ENCODE measurements around the gene PCYT2. TPM values are rescaled to one million over a fixed set of nuclear protein-coding genes. Genes with fewer than 3 reads are reported as not detected.

PCYT2 gene
- total and polyA plus RNA-seq, 9 of the 15 experiments (the other 6 are each of a cell fraction or from before 2014, with no cell fraction given), result 0.92 to 134 (median 82.5) TPM

GRCh38 chr17:81858967-81859905 is 52.0 kb downstream of the PCYT2 start (continued):
- peak; percentile 52; the same call in 1 of the 2 replicates for TF ChIP-seq ZNF511 (CRISPR knock-in tag; IDR thresholded peaks at IDR 0.05)
- peak; percentile 57; the same call in 1 of the 2 replicates for TF ChIP-seq TEAD4 (IDR thresholded peaks at IDR 0.05; ENCODE audit: low read length)
- 0 out of 2 replicates have a peak, but pooled peaks have one; percentile 62 for TF ChIP-seq TEAD4 (CRISPR knock-in tag; IDR thresholded peaks at IDR 0.05; ENCODE audit: borderline replicate concordance)
- no peak for TF ChIP-seq SMAD3 (CRISPR knock-in tag; conservative IDR thresholded peaks at IDR 0.05)
- TF ChIP-seq SRSF3 (IDR thresholded peaks at IDR 0.05; ENCODE audit: insufficient read depth, low read length), result no peak
- 0 out of 2 replicates have a peak, but pooled peaks have one; percentile 16 for TF ChIP-seq TOE1 (IDR thresholded peaks at IDR 0.05; ENCODE audit: borderline replicate concordance)
- TF ChIP-seq TOE1 (CRISPR knock-in tag; IDR thresholded peaks at IDR 0.05; ENCODE audit: borderline replicate concordance, low read depth), result no peak
- no peak for TF ChIP-seq ZNF780A (CRISPR knock-in tag; IDR thresholded peaks at IDR 0.05)
- TF ChIP-seq GATA2 (CRISPR knock-in tag; IDR thresholded peaks at IDR 0.05), result 0 out of 2 replicates have a peak, but pooled peaks have one; percentile 17
- peak; percentile 35; the same call in 1 of the 2 replicates for TF ChIP-seq SPI1 (IDR thresholded peaks at IDR 0.05; ENCODE audit: borderline replicate concordance, low read depth, low read length)
- no peak for TF ChIP-seq BDP1 (IDR thresholded peaks at IDR 0.05; ENCODE audit: insufficient read depth, insufficient read length)
- no peak for TF ChIP-seq ZNF316 (IDR thresholded peaks at IDR 0.05)
- peak; percentile 44; the same call in 1 of the 2 replicates for TF ChIP-seq DPF2 (IDR thresholded peaks at IDR 0.05)
- TF ChIP-seq ARID1B (IDR thresholded peaks at IDR 0.05), result peak; percentile 60; the same call in 1 of the 2 replicates
- no peak for TF ChIP-seq TCF7L2 (IDR thresholded peaks at IDR 0.05; ENCODE audit: low read depth, low read length)
- peak; percentile 72 for TF ChIP-seq RBFOX2 (IDR thresholded peaks at IDR 0.05; ENCODE audit: low read depth, low read length)
- no peak for TF ChIP-seq RBM15 (IDR thresholded peaks at IDR 0.05; ENCODE audit: insufficient read depth, low read length)
- TF ChIP-seq ZNF174 (CRISPR knock-in tag; IDR thresholded peaks at IDR 0.05), result no peak
- no peak for TF ChIP-seq ARNT (IDR thresholded peaks at IDR 0.05)
- no peak for TF ChIP-seq NFRKB (IDR thresholded peaks at IDR 0.05; ENCODE audit: low read depth)
- no peak for TF ChIP-seq MTA1 (IDR thresholded peaks at IDR 0.05; ENCODE audit: borderline replicate concordance)
- no peak for TF ChIP-seq NFE2L1 (tag; IDR thresholded peaks at IDR 0.05; ENCODE audit: borderline replicate concordance, low read depth)
- peak; percentile 63 for TF ChIP-seq CEBPG (CRISPR knock-in tag; IDR thresholded peaks at IDR 0.05)
- peak in 1 of 2 experiments; percentile 48; a peak in 2 of 4 replicates for TF ChIP-seq CEBPG (tag; conservative IDR thresholded peaks at IDR 0.05 in 1 of 2, IDR thresholded peaks at IDR 0.05 in 1 of 2)
- TF ChIP-seq DNMT1 (IDR thresholded peaks at IDR 0.05), result no peak
- TF ChIP-seq EZH2 (IDR thresholded peaks at IDR 0.05; ENCODE audit: borderline replicate concordance, low read depth, low read length), result no peak
- 0 out of 2 replicates have a peak, but pooled peaks have one; percentile 6 for TF ChIP-seq FOXP1 (CRISPR knock-in tag; IDR thresholded peaks at IDR 0.05)
- peak; percentile 95 for TF ChIP-seq CHD1 (IDR thresholded peaks at IDR 0.05; ENCODE audit: low read length)
- TF ChIP-seq SMARCA5 (IDR thresholded peaks at IDR 0.05), result no peak
- no peak for TF ChIP-seq U2AF1 (optimal IDR thresholded peaks at IDR 0.05; ENCODE audit: low read depth, low read length)
- TF ChIP-seq ZNF354B (CRISPR knock-in tag; IDR thresholded peaks at IDR 0.05), result no peak
- peak; percentile 90 for TF ChIP-seq CEBPB (tag; IDR thresholded peaks at IDR 0.05)
